Calu3 (cell line): Measurements from ENCODE around the gene STX2. TPM values are rescaled to one million over a fixed set of nuclear protein-coding genes. Genes with fewer than 3 reads are reported as not detected.

Source experiments
- BruUV-seq: library from RNA; stranded (reverse); fragments of 400-500 nt; replicated peaks from 2 replicates; lab custom pipeline; 2021; lab: Mats Ljungman, UMichigan
- CTCF ChIA-PET: fragments of 300-600 bp; sonication (Branson Sonifier 250); formaldehyde crosslinking; loops from one replicate; lab custom pipeline; 2022; ENCODE audit warnings: antibody characterized with exemption; lab: Charles Lee
- DNase-seq: peaks from one replicate; pipeline ENCODE4 v3.0.0; 2022
- H3K27ac Mint-ChIP-seq: one replicate; pipeline ENCODE4 v1.8.0; 2022; ENCODE audit warnings: mixed read lengths; ENCODE audit not compliant: unreplicated experiment
- H3K27me3 Mint-ChIP-seq: one replicate; pipeline ENCODE4 v1.8.0; 2022; ENCODE audit warnings: mixed read lengths; ENCODE audit not compliant: unreplicated experiment
- H3K36me3 Mint-ChIP-seq: one replicate; pipeline ENCODE4 v1.8.0; 2022; ENCODE audit warnings: mild to moderate bottlenecking, moderate library complexity, mixed read lengths; ENCODE audit not compliant: insufficient read depth, unreplicated experiment
- H3K4me1 Mint-ChIP-seq: one replicate; pipeline ENCODE4 v1.8.0; 2022; ENCODE audit warnings: mild to moderate bottlenecking, low read depth, mixed read lengths; ENCODE audit not compliant: unreplicated experiment
- H3K4me3 Mint-ChIP-seq: one replicate; pipeline ENCODE4 v1.8.0; 2022; ENCODE audit warnings: mild to moderate bottlenecking, low read depth, moderate library complexity, mixed read lengths; ENCODE audit not compliant: unreplicated experiment
- H3K9me3 Mint-ChIP-seq: one replicate; pipeline ENCODE4 v1.8.0; 2022; ENCODE audit warnings: low read depth, mixed read lengths; ENCODE audit not compliant: unreplicated experiment
- intact Hi-C: fragments of 100-400 bp; cut with micrococcal nuclease; formaldehyde crosslinking; loops from one replicate; pipeline ENCODE4 v1.10.0; 2022; ENCODE audit not compliant: unreplicated experiment
- total RNA-seq: library from RNA; stranded (reverse); gene quantifications from 2 replicates; pipeline ENCODE4 v1.2.3, GENCODE V29; 2022
- TF ChIP-seq, protein P1 (sequence below): fragments of 200-600 bp; IDR thresholded peaks from one replicate; pipeline ENCODE4 v1.8.0; 2022; ENCODE audit warnings: antibody characterized with exemption; ENCODE audit not compliant: unreplicated experiment

Gene STX2
- total RNA-seq, 1 experiment from 2014 or later: 26.7 TPM

DNA sequence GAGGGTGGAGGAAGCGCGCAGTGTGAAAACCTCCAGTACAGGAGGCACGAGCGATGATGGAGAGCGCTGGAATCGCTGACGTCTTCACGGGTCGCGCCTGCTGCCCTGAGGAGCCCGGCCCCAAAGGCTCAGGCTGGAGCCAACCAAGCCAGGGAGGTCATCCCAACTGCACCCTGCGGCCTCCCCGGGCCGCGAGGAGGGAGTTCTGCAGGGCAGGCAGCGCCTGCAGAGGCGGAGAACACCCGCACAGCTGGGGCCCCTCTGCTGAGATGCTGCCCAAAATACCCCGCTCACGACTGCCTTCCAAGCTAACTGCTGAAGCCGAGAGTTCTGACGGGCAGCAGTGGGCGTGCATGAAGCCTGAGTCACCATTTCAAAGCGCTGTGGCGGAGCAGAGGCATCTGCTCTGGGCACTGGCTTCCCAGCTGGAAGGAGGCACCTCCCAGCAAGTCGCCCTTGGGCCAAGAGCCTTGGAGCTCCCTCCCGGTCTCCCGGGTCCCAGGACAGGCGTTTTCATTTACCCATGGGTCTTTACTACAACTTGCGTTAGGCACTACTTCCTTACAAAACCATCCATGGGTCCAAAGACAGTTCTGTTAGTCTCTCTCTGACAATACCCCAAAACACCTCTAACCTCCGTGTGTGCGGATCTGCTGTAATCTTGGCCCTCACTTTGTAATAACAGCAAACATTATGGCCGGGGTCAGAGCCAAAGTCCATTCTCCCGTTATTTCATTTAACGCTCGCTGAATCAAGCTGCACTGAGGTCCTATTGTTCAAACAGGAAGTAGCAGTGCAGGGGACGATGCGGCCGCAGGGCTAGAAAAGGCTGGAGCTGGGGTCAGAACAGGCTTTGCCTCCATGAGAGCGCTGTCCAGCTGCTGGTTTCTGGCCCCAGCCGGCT is 62.8 kb downstream of the STX2 start:
- Mint-ChIP-seq H3K9me3 (no peaks in the 10 kb centered on the region), H3K4me3 (peak overlapping the region; percentile 71), H3K36me3 (peaks cover 19% of the 10 kb centered on the region), H3K27me3 (peaks cover 10% of the 10 kb centered on the region), H3K4me1 (peaks cover 16% of the 10 kb centered on the region), H3K27ac (peak overlapping the region; percentile 28)
- TF ChIP-seq, protein P1, sequence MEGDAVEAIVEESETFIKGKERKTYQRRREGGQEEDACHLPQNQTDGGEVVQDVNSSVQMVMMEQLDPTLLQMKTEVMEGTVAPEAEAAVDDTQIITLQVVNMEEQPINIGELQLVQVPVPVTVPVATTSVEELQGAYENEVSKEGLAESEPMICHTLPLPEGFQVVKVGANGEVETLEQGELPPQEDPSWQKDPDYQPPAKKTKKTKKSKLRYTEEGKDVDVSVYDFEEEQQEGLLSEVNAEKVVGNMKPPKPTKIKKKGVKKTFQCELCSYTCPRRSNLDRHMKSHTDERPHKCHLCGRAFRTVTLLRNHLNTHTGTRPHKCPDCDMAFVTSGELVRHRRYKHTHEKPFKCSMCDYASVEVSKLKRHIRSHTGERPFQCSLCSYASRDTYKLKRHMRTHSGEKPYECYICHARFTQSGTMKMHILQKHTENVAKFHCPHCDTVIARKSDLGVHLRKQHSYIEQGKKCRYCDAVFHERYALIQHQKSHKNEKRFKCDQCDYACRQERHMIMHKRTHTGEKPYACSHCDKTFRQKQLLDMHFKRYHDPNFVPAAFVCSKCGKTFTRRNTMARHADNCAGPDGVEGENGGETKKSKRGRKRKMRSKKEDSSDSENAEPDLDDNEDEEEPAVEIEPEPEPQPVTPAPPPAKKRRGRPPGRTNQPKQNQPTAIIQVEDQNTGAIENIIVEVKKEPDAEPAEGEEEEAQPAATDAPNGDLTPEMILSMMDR: no peak
- CTCF ChIA-PET: interaction anchor here (0.5 kb wide), 2 partner anchors 94 to 1005 kb away, joined by 3 read pairs; no protein-coding TSS in a partner anchor
- no TSS peak for BruUV-seq
- intact Hi-C loops: no loop called here
- peak; percentile 82 for DNase-seq

DNA sequence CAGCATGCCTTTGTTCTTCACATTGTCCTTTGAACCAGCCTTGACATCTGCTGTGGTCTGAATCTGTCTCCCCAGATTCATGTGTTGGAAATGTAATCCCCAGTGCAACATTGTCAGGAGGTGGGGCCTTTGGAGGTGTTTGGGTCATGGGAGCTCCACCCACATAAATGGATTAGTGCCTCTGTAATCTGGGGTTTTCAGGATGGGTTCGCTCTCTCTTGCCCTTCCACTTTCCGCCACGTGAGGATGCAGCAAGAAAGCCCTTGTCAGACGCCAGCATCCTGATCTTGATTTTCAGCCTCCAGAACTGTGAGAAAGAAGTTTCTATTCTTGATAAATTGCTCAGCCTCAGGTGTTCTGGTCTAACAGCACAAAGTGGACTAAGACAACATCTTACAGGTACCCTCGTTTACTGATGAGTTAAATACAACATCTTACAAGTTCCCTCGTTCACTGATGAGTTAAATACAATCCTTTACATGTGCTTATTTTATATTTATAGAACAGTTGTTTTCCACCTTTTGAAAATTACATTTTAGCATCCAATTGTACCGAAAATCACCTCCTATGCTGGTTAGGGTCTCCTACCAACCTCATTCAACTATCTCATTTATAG is 68.5 kb downstream of the STX2 start:
- intact Hi-C loops: no loop called here
- H3K4me3 Mint-ChIP-seq: no peak overlapping the region
- CTCF ChIA-PET: no interaction called here
- no peak for DNase-seq
- peaks cover 1% of the 10 kb centered on the region for H3K36me3 Mint-ChIP-seq
- H3K27me3 Mint-ChIP-seq: peaks cover 18% of the 10 kb centered on the region
- TF ChIP-seq, protein P1: no peak
- BruUV-seq: no TSS peak
- H3K4me1 Mint-ChIP-seq: peaks cover 3% of the 10 kb centered on the region
- no peaks in the 10 kb centered on the region for H3K9me3 Mint-ChIP-seq
- H3K27ac Mint-ChIP-seq: no peak overlapping the region

DNA sequence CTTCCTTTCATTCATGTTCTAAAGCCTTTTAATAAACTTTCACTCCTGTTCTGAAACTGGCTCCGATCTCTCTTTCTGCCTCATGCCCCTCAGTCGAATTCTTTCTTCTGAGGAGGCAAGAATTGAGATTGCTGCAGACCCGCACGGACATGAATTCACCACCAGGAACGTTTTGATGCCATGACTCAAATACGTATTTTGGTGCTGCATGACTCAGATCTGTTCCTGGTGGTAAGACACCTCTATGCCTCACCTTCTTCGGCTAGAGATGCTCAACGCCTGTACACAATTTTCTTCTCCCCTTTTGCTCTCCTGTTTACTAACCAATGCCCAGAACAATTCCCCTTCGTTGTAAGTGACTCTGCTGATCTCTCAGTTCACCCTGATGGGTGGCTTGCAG is 70.9 kb downstream of the STX2 start:
- no peaks in the 10 kb centered on the region for H3K4me1 Mint-ChIP-seq
- no peaks in the 10 kb centered on the region for H3K36me3 Mint-ChIP-seq
- no peak for DNase-seq
- H3K27ac Mint-ChIP-seq: no peak overlapping the region
- H3K4me3 Mint-ChIP-seq: no peak overlapping the region
- peaks cover 18% of the 10 kb centered on the region for H3K27me3 Mint-ChIP-seq
- H3K9me3 Mint-ChIP-seq: no peaks in the 10 kb centered on the region
- TF ChIP-seq, protein P1: no peak
- CTCF ChIA-PET: no interaction called here
- BruUV-seq: no TSS peak
- intact Hi-C loops: no loop called here

DNA sequence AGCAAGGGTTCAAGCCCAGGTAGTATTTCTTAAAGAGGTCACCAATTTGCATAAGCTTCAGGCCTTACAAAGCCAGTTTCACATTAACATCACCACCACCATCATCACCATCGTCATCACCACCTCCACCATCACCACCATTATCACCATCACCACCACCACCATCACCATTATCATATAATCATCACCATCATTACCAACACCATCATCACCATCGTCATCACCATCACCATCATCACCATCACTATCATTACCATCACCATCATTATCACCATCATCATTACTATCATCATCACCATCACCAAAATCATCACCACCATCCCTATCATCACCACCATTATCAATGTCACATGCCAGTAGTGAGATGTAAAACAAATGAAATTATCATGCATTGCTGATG is 72.6 kb downstream of the STX2 start:
- no TSS peak for BruUV-seq
- no peak for DNase-seq
- Mint-ChIP-seq H3K27ac (no peak overlapping the region), H3K36me3 (no peaks in the 10 kb centered on the region), H3K9me3 (no peaks in the 10 kb centered on the region), H3K4me1 (no peaks in the 10 kb centered on the region), H3K4me3 (no peak overlapping the region), H3K27me3 (peaks cover 24% of the 10 kb centered on the region)
- intact Hi-C loops: no loop called here
- CTCF ChIA-PET: no interaction called here
- TF ChIP-seq, protein P1: no peak
